Measurements from ENCODE around the gene ATP6V1F.

The ATP6V1F gene

DNA sequence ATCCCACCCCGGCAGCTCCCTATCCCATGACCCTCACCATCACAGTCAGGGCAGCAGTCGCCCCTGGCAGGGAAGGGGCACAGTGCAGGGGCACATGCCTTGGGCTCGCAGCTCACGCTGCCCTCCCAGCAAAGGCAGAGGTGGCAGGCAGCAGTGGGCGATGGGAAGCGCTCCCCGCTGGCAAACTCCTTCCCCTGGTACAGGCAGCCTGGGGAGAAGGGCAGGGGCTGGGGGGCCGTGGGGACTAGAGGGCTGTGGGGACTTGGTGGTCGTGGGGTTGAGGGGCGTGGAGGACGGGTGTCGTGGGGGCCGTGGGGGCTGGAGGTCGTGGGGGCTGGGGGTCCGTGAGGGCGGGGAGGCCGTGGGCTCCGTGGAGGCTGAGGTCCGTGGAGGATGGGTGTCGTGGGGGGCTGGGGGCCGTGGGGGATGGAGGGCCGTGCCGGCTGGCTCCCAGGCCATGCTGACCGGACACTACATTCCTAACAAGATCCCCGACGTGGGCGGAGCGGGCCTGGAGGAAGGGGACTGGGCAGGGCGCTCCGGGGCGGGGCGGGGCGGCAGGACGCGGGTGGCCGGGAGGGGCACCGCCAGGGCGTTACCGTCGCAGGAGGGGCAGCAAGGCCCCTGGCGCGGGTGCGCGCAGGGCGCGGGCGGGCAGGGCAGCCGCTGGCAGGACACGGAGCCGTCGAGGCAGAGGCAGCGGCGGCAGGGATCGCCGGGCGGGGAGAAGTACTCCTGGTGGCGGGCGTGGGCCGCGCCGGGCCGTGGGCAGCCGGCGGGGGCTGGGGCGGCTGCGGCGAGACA, 27.9 kb downstream of the ATP6V1F start:
- no peaks in the 10 kb centered on the region for H3K9me3 ChIP-seq (ENCODE audit: control insufficient read depth in 1 of 2, low read length in 2 of 2)
- H3K9ac ChIP-seq (ENCODE audit: low read depth in 1 of 2, low read length in 2 of 2): no peak overlapping the region
- H3K27me3 ChIP-seq (ENCODE audit: control insufficient read depth in 1 of 2, insufficient read depth in 2 of 2, low read length in 2 of 2): peaks cover 4 to 8% of the 10 kb centered on the region in 2 donors
- H3K4me1 ChIP-seq (ENCODE audit: control insufficient read depth in 1 of 2, insufficient read depth in 2 of 2, low read length in 2 of 2): peaks cover 14 to 26% of the 10 kb centered on the region in 2 donors
- H3K4me3 ChIP-seq (ENCODE audit: low read depth in 1 of 2, low read length in 2 of 2): peak overlapping the region; percentile 29 to 36
- H3K27ac ChIP-seq (ENCODE audit: low read depth, low read length): no peak overlapping the region
- H3K36me3 ChIP-seq (ENCODE audit: control insufficient read depth in 1 of 2, insufficient read depth in 2 of 2, low read length in 2 of 2): no peaks in the 10 kb centered on the region

DNA sequence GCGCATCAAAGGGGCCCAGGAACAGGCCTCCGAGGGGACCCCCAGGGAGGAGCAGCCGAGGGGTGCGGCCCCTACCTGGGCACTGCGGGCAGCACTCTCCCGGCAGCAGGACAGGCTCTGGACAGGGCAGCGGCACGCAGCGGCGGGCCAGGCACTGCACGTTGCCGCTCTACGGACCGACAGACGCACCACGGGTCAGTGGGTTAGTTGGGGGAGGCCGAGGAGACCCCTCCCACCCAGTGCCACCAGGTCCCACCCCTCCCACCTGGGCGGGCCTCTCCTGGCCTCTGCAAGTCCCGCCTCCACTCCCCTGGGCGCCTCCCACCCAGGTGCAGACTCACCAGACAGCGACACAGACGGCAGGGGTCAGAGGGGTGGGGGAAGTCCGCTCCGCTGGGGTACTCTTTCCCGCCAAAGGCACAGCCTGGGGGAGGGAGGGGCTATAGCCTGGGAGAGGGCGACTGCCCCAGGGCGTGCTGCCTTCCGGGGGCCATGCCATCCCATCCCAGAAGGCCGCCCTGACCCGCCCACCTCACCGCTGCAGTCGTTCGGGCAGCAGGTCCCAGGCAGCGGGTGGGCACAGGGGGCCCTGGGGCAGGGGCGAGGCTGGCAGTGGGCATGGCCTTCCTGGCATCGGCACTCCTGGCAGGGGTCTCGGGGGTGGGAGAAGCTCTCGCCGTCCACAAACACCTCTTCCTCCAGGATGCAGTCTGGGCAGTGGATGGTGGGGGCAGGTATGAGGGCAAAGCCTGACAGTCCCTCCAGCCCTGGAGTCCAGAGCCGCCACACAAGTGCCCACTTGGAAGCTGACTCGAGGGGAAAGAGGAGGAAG, 28.7 kb downstream of the ATP6V1F start:
- Histone ChIP-seq H3K27me3 (ENCODE audit: control insufficient read depth in 1 of 2, insufficient read depth in 2 of 2, low read length in 2 of 2) (peaks cover 4 to 8% of the 10 kb centered on the region in 2 donors), H3K4me1 (ENCODE audit: control insufficient read depth in 1 of 2, insufficient read depth in 2 of 2, low read length in 2 of 2) (peaks cover 14 to 26% of the 10 kb centered on the region in 2 donors), H3K9ac (ENCODE audit: low read depth in 1 of 2, low read length in 2 of 2) (no peak overlapping the region), H3K9me3 (ENCODE audit: control insufficient read depth in 1 of 2, low read length in 2 of 2) (no peaks in the 10 kb centered on the region), H3K36me3 (ENCODE audit: control insufficient read depth in 1 of 2, insufficient read depth in 2 of 2, low read length in 2 of 2) (no peaks in the 10 kb centered on the region), H3K27ac (ENCODE audit: low read depth, low read length) (no peak overlapping the region), H3K4me3 (ENCODE audit: low read depth in 1 of 2, low read length in 2 of 2) (peak overlapping the region; percentile 29 to 36)

DNA sequence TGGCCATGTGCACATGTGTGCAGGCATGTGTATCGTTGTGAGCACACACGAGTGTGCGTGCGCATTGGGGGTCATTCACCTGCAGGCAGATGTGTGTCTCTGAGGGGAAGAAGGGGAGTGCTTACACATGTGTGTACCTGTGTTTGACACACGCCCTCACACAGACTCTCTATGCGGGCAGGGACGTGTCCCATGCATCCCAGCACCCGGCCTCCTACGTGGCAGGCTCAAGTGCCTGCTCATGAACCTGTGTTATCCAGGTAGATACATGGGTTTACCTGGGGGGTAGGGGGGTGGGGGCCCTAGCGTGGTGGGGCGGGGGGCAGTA, 29.2 kb downstream of the ATP6V1F start:
- no peaks in the 10 kb centered on the region for H3K36me3 ChIP-seq (ENCODE audit: control insufficient read depth in 1 of 2, insufficient read depth in 2 of 2, low read length in 2 of 2)
- no peak overlapping the region for H3K9ac ChIP-seq (ENCODE audit: low read depth in 1 of 2, low read length in 2 of 2)
- no peak overlapping the region for H3K4me3 ChIP-seq (ENCODE audit: low read depth in 1 of 2, low read length in 2 of 2)
- peaks cover 4 to 8% of the 10 kb centered on the region in 2 donors for H3K27me3 ChIP-seq (ENCODE audit: control insufficient read depth in 1 of 2, insufficient read depth in 2 of 2, low read length in 2 of 2)
- H3K4me1 ChIP-seq (ENCODE audit: control insufficient read depth in 1 of 2, insufficient read depth in 2 of 2, low read length in 2 of 2): peaks cover 14 to 26% of the 10 kb centered on the region in 2 donors
- H3K27ac ChIP-seq (ENCODE audit: low read depth, low read length): no peak overlapping the region
- H3K9me3 ChIP-seq (ENCODE audit: control insufficient read depth in 1 of 2, low read length in 2 of 2): no peaks in the 10 kb centered on the region

DNA sequence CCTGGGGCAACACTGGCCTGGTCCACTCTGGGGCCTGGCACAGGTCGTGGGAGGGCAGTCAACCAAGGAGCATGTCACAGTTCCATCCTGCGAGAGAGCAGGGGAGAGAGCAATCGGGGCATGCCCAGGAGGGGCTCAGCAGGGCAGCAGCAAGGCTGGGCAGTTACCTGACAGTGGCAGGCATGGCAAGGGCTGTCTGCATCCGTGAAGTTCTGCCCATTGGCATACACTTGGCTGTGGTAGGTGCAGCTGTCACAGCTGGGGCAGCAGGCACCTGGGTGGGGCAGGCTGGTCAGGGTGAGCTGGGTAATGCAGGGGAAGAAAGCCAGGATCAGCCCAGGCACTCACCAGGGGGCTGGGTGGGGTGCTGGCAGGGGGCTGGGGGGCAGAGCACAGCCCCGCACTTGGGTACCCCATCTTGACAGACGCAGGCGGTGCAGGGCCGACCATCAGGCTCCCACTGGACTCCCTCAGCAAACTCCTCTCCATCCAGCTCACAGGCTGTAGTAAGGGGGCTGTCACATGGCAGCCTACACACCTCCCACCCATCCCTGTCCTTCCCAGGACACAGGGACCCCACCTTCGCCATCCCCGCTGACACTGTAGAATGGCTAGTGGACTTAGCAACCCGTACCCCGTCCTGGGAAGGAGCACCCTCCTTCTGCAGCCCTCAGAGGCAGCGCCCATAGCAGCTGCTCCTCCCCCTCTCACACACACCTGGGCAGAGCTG, 30.0 kb downstream of the ATP6V1F start:
- peaks cover 14 to 26% of the 10 kb centered on the region in 2 donors for H3K4me1 ChIP-seq (ENCODE audit: control insufficient read depth in 1 of 2, insufficient read depth in 2 of 2, low read length in 2 of 2)
- H3K9ac ChIP-seq (ENCODE audit: low read depth in 1 of 2, low read length in 2 of 2): no peak overlapping the region
- H3K27me3 ChIP-seq (ENCODE audit: control insufficient read depth in 1 of 2, insufficient read depth in 2 of 2, low read length in 2 of 2): peaks cover 4 to 8% of the 10 kb centered on the region in 2 donors
- no peak overlapping the region for H3K27ac ChIP-seq (ENCODE audit: low read depth, low read length)
- H3K36me3 ChIP-seq (ENCODE audit: control insufficient read depth in 1 of 2, insufficient read depth in 2 of 2, low read length in 2 of 2): no peaks in the 10 kb centered on the region
- peak overlapping the region in 1 of 2 donors; percentile 11 for H3K4me3 ChIP-seq (ENCODE audit: low read depth in 1 of 2, low read length in 2 of 2)
- H3K9me3 ChIP-seq (ENCODE audit: control insufficient read depth in 1 of 2, low read length in 2 of 2): no peaks in the 10 kb centered on the region

DNA sequence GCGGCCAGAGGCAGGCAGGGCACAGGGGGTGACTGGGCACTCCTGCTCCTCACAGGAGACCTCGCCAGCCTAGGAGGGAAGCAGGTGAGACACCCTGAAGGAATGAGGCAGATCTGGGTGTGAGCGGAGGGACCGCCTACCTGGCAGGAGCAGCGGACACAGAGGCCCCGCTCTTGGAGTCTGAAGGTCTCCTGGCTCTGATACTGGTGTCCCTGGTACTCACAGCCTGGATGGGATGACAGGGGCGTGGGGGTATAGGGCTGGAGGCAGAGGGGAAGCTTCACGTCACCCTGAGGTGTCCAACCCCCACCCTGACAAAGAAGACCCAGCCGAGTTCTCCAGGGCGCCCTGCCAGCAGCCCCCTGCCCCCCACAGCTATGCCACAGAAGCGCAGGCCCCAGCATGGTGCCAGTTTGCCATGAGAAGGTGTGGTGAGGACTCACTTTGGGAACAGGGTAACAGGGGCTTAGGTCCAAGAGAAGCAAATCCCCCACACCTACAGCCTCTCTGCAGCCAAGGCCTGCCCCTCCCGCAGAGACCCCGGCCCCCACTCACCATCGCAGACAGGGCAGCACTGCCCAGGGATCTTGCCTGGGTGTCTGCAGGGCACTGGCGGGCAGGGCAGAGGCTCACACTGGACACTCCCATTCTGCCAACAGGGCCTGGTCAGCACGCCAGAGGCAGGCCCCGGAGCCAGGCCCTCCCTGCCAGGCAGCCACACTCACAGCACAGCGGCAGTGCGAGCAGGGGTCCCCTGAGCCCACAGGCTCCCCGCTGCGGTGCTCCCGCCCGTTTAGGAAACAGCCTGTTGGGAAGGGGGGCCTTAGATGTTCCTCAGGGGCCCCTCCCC, 30.8 kb downstream of the ATP6V1F start:
- H3K27ac ChIP-seq (ENCODE audit: low read depth, low read length): no peak overlapping the region
- H3K9me3 ChIP-seq (ENCODE audit: control insufficient read depth in 1 of 2, low read length in 2 of 2): no peaks in the 10 kb centered on the region
- peaks cover 4 to 8% of the 10 kb centered on the region in 2 donors for H3K27me3 ChIP-seq (ENCODE audit: control insufficient read depth in 1 of 2, insufficient read depth in 2 of 2, low read length in 2 of 2)
- peak overlapping the region in 1 of 2 donors; percentile 11 for H3K4me3 ChIP-seq (ENCODE audit: low read depth in 1 of 2, low read length in 2 of 2)
- no peaks in the 10 kb centered on the region for H3K36me3 ChIP-seq (ENCODE audit: control insufficient read depth in 1 of 2, insufficient read depth in 2 of 2, low read length in 2 of 2)
- peaks cover 14 to 26% of the 10 kb centered on the region in 2 donors for H3K4me1 ChIP-seq (ENCODE audit: control insufficient read depth in 1 of 2, insufficient read depth in 2 of 2, low read length in 2 of 2)
- no peak overlapping the region for H3K9ac ChIP-seq (ENCODE audit: low read depth in 1 of 2, low read length in 2 of 2)

DNA sequence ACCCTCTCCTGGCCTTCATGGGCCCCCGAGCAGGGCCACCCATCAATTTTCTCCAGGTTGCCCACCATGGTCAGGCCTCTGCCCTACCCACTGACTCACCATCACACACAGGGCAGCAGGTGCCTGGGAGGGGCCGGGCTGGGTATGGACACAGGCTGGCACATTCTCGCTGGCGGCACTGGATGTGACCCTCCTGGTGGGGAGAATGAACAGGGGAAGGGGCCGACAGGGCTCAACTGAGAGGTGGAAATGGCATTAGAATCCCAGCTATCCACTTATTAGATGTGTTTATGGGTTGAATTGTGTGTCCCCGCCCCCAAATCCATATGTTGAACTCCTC, 31.4 kb downstream of the ATP6V1F start:
- H3K27ac ChIP-seq (ENCODE audit: low read depth, low read length): no peak overlapping the region
- H3K4me1 ChIP-seq (ENCODE audit: control insufficient read depth in 1 of 2, insufficient read depth in 2 of 2, low read length in 2 of 2): peaks cover 14 to 26% of the 10 kb centered on the region in 2 donors
- peaks cover 4 to 8% of the 10 kb centered on the region in 2 donors for H3K27me3 ChIP-seq (ENCODE audit: control insufficient read depth in 1 of 2, insufficient read depth in 2 of 2, low read length in 2 of 2)
- no peaks in the 10 kb centered on the region for H3K9me3 ChIP-seq (ENCODE audit: control insufficient read depth in 1 of 2, low read length in 2 of 2)
- H3K9ac ChIP-seq (ENCODE audit: low read depth in 1 of 2, low read length in 2 of 2): no peak overlapping the region
- H3K36me3 ChIP-seq (ENCODE audit: control insufficient read depth in 1 of 2, insufficient read depth in 2 of 2, low read length in 2 of 2): no peaks in the 10 kb centered on the region
- no peak overlapping the region for H3K4me3 ChIP-seq (ENCODE audit: low read depth in 1 of 2, low read length in 2 of 2)

DNA sequence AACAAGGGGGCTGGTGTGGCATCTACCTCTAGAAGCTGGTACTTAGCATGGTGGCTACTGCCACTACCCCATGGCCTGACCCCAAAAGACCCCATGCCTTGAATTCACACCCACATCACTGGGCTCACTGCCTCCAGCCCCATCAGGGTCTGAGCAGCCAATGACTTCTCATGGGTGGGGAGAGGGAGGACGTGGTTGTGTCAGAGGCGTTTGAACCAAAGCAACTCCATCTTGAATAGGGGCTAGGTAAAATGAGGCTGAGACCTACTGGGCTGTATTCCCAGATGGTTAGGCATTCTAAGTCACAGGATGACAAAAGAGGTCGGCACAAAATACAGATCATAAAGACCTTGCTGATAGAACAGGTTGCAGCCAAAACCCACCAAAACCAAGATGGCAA, 32.7 kb downstream of the ATP6V1F start:
- Histone ChIP-seq H3K4me3 (ENCODE audit: low read depth in 1 of 2, low read length in 2 of 2) (no peak overlapping the region), H3K9me3 (ENCODE audit: control insufficient read depth in 1 of 2, low read length in 2 of 2) (no peaks in the 10 kb centered on the region), H3K4me1 (ENCODE audit: control insufficient read depth in 1 of 2, insufficient read depth in 2 of 2, low read length in 2 of 2) (peaks cover 14 to 26% of the 10 kb centered on the region in 2 donors), H3K36me3 (ENCODE audit: control insufficient read depth in 1 of 2, insufficient read depth in 2 of 2, low read length in 2 of 2) (no peaks in the 10 kb centered on the region), H3K27ac (ENCODE audit: low read depth, low read length) (no peak overlapping the region), H3K9ac (ENCODE audit: low read depth in 1 of 2, low read length in 2 of 2) (no peak overlapping the region), H3K27me3 (ENCODE audit: control insufficient read depth in 1 of 2, insufficient read depth in 2 of 2, low read length in 2 of 2) (peaks cover 0 to 8% of the 10 kb centered on the region in 2 donors)

DNA sequence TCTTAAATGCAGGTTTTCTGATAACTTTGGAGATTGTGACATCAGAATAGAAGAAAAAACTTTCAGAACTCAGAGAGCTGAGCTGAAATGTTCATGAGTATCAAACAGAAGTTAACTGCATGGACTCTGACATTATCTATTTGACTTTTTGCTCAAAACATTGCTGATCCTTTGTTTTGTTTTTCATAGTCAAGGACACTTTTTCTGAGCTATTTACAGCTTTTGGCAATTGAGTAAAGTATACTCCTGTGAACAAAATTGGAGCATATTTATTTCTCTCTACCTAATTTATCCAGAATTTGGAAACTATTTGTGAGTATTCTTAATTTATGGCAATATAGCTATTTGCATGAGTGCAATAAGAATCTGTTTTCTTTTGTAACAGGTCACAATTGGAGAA, 36.7 kb downstream of the ATP6V1F start:
- peaks cover 0 to 3% of the 10 kb centered on the region in 2 donors for H3K4me1 ChIP-seq (ENCODE audit: control insufficient read depth in 1 of 2, insufficient read depth in 2 of 2, low read length in 2 of 2)
- no peak overlapping the region for H3K27ac ChIP-seq (ENCODE audit: low read depth, low read length)
- no peaks in the 10 kb centered on the region for H3K36me3 ChIP-seq (ENCODE audit: control insufficient read depth in 1 of 2, insufficient read depth in 2 of 2, low read length in 2 of 2)
- H3K9ac ChIP-seq (ENCODE audit: low read depth in 1 of 2, low read length in 2 of 2): no peak overlapping the region
- no peaks in the 10 kb centered on the region for H3K9me3 ChIP-seq (ENCODE audit: control insufficient read depth in 1 of 2, low read length in 2 of 2)
- no peak overlapping the region for H3K4me3 ChIP-seq (ENCODE audit: low read depth in 1 of 2, low read length in 2 of 2)
- no peaks in the 10 kb centered on the region for H3K27me3 ChIP-seq (ENCODE audit: control insufficient read depth in 1 of 2, insufficient read depth in 2 of 2, low read length in 2 of 2)

DNA sequence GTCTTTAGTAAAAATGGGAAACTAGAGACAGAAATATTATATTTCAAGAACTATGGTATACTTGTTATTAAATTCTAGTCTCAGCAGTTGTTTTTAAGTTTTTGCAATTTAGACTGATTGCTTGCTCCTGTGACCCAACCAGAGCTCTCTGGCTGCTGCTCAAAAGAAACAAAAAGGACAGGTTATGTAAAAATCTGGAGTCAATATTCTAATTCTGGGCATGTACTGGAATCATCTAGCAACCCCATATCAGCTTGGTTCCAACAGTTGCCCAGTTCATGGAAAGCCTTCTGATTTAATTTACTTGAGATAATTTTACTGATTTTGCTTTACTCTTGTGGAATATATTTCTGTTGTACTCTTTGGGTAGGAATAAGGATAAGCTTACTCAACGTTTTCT, 37.6 kb downstream of the ATP6V1F start:
- Histone ChIP-seq H3K4me3 (ENCODE audit: low read depth in 1 of 2, low read length in 2 of 2) (no peak overlapping the region), H3K4me1 (ENCODE audit: control insufficient read depth in 1 of 2, insufficient read depth in 2 of 2, low read length in 2 of 2) (peaks cover 0 to 3% of the 10 kb centered on the region in 2 donors), H3K9me3 (ENCODE audit: control insufficient read depth in 1 of 2, low read length in 2 of 2) (no peaks in the 10 kb centered on the region), H3K27me3 (ENCODE audit: control insufficient read depth in 1 of 2, insufficient read depth in 2 of 2, low read length in 2 of 2) (no peaks in the 10 kb centered on the region), H3K27ac (ENCODE audit: low read depth, low read length) (no peak overlapping the region), H3K36me3 (ENCODE audit: control insufficient read depth in 1 of 2, insufficient read depth in 2 of 2, low read length in 2 of 2) (no peaks in the 10 kb centered on the region), H3K9ac (ENCODE audit: low read depth in 1 of 2, low read length in 2 of 2) (no peak overlapping the region)

All from duodenal mucosa (tissue), 2 donors.